ENCODE measurements around the gene FANCI.

Gene FANCI

DNA sequence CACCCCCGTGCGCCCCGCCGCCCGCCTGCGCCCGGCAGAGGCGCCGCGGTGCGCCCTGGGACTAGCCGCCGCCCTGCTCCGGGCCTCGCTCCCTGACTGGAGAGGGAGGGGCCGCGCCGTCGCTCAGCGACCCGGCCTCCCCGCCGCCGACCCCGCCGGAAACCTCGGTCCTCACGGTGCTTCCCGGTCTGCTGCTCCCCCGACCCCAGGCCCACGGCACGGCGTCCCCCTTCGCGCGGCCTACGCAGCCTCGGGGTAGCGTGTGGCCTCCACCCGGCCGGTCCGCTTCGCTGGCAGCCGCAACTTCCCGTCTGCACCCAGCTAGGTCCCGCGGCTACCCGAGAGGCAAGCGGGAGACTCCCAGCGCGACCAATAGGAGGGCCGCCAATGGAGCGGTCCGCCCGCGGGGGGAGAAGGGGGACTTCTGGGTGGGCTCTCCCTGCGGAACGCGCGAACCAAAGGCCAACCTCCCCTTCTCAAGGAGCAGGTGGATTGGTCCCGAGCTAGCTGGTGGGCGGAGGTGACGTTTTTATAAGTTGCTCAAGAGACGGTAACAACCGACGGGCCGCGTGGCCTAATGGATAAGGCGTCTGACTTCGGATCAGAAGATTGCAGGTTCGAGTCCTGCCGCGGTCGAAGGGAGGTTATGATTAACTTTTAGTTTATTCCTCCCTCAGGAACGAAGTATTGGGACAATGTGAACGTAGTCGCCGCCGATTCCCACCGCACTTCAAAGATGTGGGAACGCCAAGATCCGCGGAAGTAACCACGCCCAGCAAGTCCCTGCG, 90.9 kb downstream of the FANCI start, which contains the start of gene POLG:
Gene POLG (minus strand): TSS at position 315 of the 788 bp plus-strand sequence. CDS start 1,070 bp downstream, outside the sequence.
- DNase-seq: peak; percentile 99

DNA sequence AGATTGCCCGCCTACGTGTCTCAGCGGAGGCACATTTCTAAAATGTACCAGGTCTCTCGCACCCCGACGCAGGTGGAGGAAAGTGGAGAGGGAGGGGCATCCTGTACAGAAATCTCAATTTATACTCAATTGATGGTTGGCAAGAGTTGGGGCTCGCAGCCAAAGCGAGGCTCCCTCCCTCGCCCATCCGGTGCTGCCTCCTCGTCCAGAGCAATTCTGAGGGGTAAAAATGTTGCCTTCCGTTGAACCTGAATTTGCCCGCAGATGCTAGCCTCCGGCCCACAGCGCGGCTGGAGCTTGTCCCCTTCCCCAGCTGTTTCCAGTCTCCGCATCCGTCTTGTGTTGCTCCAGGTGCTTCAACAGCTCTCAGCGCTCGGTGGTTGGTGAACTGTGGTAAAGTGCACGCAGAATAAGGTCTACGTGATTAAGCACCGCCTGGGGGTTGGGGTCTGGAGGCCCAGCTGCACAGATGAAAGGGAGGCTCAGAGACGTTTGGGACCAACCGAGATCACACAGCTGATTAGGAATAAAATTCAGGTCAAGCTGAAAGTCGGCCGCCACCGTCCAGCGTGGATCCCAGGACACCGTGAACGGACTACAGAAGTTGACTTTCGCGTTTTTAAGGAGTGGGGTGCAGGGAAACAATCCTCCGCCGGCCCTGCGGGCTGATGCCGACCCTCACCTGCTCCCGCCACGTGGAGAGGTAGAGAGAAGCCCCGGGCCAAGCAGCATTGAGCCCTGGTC, 91.7 kb downstream of the FANCI start:
- no peak for DNase-seq

DNA sequence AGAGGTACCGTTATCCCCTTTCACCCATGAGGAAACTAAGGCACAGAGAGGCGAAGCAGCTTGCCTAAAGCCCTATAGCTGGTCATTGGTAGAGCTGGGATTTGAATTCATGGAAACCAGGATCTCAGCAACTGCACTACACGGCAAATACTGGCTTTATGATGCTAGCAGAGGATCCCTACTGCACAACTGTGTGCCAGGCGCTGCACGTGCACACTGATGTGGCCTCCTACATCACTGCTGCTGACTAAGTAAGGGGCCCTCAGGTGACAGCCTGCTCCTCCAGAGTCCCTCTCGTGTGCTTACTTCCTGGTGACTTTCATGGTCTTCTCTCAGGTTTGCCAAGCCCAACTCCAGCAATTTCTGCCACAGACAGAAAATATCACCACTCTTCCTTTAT, 94.3 kb downstream of the FANCI start:
- no peak for DNase-seq

DNA sequence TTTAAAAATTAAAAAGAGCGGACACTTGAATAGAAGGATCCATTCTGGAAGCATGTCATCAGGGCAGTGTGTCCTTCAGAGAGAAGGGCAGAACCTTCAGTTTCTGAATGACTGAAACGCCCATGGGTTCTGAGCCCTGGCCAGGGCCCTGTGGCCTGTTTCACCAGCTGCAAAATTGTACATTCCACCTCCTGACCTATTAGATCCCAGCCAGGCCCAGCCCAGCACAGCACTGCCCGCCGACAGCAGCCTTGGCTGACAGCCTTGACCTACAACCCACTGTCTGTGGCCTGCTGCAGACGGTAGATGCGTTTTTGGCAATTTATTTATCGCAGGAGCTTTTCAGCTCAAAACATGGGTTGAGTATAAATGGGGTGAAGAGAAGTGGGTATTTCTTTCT, 96.8 kb downstream of the FANCI start:
- DNase-seq: no peak

DNA sequence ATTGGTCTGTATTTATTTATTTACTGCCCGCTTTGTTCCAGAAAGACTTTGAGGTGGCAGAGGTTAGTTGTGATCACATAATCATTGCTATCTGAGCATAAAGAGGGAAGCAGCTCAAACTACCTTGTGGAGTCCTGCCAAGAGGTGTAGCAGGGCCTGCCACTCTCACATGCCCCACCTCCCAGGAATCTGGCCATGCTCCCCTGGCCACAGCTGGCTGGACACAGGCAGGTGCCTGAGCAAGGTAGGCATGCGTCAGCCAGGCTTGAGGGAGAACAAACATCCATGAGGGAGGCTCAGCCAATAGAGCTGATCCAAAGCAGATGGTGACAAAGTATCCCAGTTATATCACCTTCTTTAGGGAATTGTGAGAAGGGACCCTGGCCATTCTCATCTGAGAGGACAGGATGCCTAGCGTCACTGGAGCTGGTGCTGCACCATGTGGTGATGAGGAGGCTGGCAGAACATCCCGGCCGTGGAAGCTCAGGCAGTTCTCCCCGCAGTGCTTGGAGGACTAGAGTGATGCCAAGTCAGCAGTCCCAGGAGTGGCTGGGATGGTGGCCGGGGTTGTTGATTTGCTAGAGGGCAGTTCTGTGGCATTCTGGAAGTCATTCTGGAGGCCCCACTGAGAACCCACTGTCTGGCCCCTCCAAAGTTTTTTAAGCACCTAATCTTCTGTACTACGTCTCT, 97.7 kb downstream of the FANCI start:
- no peak for DNase-seq

DNA sequence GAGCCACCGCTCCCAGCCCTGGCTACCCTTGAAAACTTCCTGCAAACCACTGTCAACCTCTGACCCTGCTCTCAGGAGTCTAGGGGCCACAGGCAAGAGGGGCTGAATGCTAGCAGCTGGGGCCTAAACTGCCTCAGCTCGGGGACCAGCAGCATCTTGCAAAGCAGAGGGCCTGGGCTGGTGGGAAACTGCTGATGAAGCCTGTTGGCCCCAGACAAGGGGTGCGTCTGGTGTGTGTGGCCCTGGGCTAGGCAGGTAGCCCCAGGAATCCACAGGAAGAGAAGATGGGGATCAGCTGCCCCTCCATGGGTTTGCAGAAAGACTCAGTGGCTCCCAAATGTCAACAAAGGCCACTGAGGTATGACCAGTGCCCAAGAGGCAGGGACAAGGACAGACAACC, 99.1 kb downstream of the FANCI start:
- DNase-seq: no peak

DNA sequence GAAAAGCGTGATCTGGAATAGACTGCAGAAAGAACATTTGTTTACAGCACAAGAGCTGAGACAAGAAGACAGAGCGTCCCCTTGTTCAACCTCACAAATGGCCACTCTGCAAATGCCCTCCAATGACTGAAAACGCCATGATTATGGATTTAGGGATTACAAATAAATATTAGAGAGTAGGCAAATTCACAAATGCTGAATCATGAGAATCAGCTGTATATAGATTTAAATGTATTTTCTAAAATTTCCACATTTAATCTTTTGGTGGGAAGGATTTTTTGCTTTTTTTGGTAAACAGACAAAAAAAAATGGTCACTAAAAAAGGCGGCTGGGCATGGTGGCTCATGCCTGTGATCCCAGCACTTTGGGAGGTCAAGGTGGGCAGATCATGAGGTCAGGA, 101.5 kb downstream of the FANCI start:
- no peak for DNase-seq

DNA sequence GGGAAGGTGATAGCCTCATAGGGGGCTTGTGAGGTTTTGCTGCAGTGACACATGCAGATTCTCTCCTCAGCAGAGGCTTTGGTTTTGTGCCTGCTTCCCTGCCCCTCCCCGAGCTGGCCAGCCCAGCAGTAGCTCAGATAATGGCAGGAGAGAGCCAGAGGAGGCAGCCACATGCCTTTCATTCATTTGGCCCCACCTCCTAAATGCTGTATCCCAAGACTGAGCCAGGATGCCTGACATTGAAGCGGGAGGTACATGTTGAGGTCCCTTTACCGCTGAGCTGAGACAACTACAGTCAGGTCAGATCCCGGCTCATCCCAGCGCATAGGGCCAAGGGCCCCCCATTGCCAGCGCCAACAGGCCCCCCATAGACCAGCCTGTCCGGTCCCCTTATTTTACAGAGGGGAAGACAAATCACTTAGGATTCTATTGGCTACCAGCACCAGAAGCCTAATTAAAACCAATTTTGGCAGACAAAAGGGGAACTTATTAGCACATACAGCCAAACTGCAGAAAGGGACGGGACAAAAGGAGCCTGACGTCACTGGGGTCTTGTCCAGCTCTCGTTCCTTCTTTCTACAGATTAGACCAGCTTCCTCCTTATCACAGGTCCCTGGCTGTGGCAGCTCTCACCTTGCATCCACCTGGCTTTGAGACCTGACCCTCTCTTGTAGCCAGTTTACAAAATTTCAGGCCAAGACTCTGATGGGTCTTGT, 102.9 kb downstream of the FANCI start:
- no peak for DNase-seq

DNA sequence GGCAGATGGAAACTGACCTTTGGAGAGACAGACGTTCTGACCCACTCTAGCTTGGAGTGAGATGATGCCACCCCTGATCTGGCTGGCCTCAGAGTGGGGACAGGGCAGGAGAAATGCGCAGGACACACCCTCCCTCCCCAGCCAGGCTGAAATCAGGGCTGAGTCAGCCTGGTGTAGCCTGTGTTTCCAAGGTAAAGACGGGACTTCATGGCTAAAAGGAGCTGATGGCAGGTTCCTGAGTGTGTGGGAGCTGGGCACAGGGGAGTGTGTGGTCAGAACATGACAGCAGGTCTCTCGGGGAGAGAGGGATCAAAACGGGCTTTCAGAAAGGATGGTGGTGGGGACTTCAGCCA, 105.4 kb downstream of the FANCI start:
- no peak for DNase-seq

DNA sequence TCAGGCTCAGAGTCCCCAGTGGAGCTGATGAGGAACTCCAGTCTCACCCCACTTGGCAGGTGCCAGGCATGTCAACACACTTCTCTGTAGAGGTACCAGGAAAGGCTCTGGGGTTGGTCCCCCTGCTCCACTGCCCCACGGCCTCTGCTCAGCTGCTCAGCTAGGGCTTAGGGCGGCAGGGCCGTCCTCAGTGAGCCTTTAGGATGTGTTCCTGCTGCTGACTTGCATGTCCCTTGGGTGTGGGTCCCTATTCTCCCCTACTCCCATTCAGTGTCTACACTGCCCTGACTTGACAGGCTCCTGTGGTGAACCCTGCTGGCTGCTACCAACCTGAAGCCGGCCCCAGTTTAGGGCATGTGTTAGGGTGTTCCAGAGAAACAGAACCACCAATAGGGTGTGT, 108.7 kb downstream of the FANCI start:
- DNase-seq: no peak

DNA sequence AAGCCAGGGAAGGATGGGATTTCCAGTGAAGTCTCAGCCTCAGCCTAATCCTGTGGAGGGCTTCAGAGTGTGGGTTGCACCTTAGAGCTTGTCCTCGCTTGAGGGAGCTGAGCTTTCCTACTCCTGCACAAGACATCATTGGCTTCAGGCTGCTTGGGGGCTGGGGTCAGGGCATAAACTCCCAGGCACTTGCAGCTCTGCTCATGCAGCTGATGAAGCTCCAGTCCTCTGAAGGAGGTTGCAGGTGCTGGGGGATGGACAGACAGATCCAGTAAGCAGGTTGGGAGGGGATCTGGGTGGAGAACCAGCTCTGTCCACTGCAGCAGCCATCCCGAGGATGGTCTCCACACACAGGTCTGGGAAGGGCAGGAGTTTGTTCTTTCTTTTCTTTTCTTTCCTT, 110.2 kb downstream of the FANCI start:
- no peak for DNase-seq

DNA sequence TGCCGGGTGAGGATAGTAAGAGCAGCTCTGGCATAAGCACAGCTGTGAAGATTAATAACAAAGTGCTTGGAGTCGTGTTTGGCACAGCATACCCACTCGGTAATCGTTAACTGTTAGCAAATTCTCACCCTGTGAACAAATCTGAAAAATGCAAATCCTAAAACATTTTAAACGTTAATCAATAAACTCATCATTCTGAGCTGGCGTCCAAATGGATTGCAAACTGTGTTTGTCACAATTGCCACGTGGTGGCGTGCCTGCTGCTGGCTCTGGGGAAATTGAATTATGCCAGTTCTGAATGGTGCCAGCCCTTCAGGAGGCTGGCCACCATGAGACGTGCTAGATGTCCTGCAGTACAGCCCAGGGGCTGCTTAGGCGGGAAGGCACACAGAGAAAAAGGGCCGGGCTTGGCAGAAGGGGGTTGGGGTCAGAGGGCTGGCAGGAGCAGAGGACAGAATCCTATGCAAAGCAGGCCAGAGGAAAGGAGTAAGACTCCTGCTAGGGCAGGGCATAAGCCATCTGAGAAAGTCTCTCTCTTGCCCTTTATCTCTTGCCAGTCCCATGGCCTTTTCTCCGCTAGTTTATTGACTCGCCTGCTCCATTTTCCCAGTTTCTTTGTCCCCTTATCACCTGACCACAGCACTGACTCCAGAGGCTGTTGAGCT, 113.0 kb downstream of the FANCI start:
- DNase-seq: no peak

DNA sequence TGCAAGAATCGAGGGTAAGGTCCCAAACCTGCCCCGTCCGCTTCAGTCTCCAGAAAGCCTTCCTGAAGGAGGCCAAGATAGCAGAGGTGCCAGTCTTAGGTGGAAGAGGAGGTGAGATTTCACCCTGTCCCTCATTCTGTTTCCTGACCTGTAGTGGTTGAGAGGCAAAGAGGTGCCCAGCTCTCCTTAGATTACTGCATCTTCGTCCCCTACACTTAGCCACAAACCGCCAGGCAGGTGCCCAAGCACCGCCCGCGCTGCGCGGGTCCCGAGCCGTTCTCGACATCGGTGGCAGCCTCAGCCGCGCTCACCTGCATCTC, 114.6 kb downstream of the FANCI start:
- no peak for DNase-seq

DNA sequence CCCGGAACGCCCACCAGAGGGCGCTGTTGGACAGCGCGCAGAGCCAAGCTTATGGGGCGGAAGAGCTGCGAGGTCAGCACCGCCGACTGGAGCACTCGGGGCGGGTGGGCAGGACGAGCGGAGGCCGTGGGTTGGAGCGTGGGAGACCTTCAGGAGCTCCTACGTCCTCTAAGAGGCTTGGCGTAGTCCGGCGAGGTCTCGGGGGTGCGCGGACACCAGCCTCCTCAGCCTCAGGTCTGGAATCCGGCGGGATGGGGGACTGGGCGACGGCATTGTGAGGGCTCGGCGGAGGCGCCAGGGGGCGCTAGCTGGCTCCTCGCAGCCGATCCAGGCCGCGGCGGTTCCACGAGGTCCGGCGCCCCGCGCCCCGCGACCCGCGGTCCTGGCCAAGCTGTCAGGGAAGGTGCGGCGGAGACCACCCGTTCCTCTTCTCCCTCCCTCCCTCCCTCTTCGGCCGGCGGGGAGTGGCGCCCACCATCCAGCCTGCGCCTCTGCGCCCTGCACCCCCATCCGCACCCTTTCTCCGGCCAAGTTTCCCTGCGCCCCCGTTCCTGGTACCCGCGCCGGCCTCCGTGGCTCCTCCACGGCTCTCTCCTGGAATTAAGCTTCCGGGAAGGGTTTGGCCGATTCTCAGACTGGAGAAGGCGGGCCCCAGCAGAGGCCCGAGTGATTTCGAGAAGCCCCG, 115.1 kb downstream of the FANCI start:
- DNase-seq: peak; percentile 86

DNA sequence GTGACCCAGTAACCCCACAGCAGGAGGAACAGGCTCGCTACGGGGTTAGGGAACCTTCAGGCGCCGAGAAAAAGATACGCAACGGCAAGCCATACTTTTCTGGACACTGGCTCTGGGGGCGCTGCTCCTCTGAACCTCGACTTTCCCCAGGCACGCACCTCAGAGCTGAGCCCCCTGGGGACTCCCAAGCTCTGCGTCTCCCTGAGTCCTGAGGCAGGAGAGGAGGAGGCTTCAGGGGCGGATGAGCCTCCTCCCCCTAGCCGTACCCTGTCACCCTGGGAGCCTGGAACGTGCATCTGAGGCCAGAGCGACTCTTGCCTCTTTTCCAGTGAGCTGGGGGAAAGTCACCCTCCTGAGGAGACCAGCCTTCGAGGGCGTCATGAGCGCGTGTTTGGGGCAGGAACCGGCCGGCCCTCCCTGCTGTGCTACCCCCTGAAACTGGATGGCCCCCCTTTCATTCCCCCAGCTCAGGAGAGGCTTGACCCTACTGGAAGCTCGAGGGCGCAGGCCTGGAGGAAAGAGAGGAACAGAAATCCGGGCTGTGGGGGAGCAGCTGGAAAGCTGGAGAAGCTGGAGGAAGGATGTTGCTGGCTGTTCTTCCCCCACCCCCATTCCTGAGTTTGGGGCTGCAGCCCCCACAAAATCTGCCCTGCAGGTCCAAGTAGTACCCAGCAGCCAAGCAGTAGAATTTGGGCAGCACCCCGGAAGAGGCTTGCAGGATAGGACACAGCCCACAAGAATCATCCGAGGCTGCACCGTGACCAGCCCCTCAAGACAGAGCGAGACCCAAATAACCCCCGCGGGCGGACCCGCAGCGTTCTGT, 115.9 kb downstream of the FANCI start:
- no peak for DNase-seq

DNA sequence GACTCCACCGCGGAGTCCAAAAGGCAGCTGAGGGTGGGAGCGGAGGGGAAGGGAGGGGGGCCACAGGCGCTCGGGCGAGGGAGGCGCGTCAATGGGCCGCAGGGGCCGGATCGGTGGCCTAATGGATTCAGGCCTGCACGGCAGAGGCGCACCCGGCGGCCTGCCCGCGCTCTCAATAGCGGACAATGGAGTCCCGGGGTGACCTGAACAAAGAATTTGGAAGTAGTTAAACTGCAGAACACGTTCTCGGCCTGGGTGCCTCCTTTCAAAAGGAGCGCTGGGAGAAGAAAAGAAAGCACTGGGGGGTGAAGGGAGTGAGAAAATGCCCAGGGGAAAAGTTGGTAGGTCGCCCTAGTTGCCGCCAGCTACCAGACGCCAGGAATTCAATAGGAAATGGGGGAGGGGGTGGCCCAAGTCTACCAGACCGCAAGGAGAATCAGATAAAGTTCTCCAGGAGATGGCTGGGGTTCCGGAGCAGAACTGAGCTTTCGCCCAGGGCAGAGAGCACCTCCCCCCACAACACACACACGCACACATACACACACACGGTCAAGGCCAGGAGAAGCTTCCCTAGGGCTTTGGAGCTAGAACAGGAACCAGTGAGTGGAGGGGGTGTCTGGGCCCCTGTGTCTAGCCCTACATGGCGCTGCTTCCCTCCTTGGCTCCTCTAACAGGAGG, 116.7 kb downstream of the FANCI start:
- DNase-seq: no peak

DNA sequence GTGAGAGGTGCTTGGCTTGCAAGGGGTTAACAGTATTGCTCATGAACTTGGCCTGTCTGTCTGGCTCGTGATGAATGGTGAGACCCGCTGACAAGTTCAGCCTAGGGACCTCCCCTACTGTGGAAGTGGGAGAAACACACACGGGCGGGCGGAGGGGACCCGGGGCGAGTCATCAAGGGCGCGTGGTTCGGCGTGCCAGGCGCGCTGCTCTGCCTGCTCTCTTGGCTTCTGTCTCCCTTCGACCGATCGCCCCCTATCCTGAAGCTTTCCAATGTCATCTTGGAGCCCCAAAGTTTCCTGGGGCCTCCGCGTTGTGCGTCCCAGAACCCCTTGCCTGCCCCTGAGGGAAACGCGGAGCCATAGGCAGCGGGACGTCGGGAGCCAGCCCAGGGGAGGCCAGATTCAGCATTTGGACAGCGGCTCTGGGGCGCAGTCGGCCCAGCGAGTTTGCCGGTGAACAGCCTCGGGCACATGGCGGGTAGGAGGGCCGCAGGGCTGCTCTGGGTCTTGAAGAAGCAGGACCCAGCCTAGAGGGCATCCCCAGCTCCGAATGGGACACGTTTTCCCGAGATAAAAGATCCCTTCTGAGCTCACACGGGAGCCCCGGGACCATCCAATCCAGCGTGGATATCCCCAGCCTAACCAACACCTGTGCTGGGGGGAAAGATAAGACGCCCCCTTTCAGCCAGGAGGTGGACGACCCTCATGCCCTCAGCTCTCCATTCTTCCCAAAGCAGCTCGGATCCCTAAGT, 117.8 kb downstream of the FANCI start:
- peak; percentile 66 for DNase-seq

DNA sequence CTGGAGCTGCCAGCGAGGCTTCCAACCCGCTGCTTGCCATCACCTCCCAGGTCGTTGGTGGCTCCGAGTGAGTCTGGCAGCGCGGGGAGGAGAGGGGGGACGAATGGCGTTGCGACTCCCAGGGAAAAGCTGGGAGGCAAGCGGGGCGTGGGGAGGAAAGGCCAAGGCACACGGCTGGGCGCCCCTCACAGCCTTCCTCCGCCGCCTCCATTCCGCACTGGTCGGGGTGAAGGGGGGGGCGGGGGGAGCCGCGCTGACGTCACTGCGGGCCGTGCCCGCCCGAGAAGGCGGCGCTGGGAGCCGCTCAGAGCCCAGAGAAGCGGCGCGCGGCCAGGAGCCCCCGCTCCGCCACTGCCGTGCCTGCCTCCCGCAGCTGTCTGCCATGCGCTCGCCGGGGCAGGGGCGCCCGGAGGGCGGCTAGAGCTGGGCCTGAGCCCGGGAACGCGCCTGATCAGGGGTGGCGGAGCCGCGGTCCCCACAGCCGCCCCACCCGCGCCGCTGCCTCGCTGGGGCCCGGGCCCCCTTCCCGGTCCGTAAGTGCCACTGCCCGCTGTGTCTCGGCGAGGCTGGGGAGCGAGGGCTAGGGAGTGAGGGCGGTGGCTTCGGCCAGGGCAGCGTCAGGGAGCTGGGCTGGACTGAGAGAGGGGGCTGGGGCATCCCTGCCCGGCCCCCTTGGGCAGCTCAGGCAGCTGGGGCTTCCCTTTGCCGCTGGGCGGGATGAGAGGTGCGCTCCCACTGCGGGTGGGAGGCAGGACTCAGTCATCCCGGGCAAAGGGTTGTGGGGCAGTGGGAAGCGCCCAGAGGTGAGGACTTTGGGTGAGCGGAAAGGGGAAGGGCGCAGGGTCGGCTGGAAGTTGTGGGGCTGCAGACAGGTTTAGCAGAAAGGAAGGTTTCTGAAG, 118.7 kb downstream of the FANCI start:
- peak; percentile 24 for DNase-seq

DNA sequence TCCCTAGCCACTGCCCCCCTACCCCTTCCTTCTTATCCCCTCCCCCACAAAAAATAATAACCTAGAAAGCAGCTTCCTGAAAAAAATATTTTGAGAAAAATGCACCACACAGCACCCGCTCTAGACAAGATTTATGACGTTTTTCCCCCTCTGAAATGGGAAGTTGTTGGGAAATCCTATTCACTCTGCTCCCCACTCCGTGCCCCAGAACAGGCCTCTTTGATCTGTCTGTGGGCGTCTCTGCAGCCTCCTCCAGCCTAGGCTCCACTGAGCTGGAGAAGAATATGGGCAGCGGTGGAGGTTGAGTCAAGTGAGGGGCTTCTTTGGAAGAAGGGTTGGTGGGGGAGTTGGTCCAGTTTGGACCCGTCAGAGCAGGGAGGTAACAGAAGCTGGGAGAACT, 119.4 kb downstream of the FANCI start:
- DNase-seq: no peak

All from activated naive CD4-positive, alpha-beta T cell treated with Interleukin-2 at 50 U/mL for 16 hours (primary cell).